Gastroesophageal sphincter (tissue), 3 donors: ENCODE data around the gene ESPNL.

Experiments
- POLR2A ChIP-seq, 2 donors: fragments of 450-650 bp; IDR thresholded peaks; one replicate each; pipeline ENCODE4 v1.6.1; 2017; ENCODE audit warnings: antibody characterized with exemption in 2 of 2, mild to moderate bottlenecking in 2 of 2, moderate library complexity in 1 of 2
- TF ChIP-seq, protein P1 (sequence below), 4 experiments: fragments of 200-600 bp in 2 of 4; fragments of 450-650 bp in 2 of 4; sonication (generic) in 1 of 4; IDR thresholded peaks; one replicate each; pipeline ENCODE4 v1.5.1; 2017 to 2019; ENCODE audit warnings: antibody characterized with exemption in 4 of 4, mild to moderate bottlenecking in 2 of 4, moderate library complexity in 2 of 4

DNA sequence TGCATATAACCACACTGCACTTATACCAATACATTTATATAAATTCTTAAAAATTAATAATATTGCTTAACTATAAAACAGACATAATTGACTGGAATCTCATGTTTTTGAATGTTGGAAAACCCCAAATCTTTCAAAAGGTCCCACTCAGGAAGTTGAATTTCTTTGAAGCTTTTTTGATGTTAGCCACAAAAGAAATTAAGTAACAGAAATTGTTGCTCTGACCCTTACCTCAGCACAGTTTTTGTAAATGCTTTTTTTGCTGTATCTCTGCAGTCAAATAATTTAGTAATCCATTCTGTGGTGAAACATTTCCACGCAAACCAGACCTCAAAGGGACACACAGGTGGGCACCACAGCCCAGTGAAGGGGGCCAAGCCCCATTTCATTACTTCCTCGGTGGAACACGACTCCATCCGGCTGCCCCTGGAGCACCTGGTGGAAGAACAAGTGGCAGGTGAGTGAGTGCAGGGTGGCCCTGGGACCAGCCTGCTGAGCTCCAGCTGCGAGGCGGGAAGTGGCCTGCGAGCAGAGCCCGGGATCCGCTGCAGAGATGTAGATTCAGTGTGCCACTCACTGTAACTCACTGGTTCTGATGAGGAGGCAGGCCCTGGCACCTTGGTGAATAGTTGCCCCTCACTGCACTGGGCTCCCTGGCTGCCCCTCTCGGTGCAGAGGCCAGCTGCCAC, 31.0 kb upstream of the ESPNL start:
- TF ChIP-seq, protein P1, sequence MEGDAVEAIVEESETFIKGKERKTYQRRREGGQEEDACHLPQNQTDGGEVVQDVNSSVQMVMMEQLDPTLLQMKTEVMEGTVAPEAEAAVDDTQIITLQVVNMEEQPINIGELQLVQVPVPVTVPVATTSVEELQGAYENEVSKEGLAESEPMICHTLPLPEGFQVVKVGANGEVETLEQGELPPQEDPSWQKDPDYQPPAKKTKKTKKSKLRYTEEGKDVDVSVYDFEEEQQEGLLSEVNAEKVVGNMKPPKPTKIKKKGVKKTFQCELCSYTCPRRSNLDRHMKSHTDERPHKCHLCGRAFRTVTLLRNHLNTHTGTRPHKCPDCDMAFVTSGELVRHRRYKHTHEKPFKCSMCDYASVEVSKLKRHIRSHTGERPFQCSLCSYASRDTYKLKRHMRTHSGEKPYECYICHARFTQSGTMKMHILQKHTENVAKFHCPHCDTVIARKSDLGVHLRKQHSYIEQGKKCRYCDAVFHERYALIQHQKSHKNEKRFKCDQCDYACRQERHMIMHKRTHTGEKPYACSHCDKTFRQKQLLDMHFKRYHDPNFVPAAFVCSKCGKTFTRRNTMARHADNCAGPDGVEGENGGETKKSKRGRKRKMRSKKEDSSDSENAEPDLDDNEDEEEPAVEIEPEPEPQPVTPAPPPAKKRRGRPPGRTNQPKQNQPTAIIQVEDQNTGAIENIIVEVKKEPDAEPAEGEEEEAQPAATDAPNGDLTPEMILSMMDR (IDR thresholded peaks at IDR 0.05) = no peak
- no peak for TF ChIP-seq POLR2A (IDR thresholded peaks at IDR 0.05)
